Neural cell (in vitro differentiated cells): ENCODE data around the gene ABHD4. TPM values are rescaled to one million over a fixed set of nuclear protein-coding genes. Genes with fewer than 3 reads are reported as not detected.

ENCODE experiments used
- H2AFZ ChIP-seq: fragments of 200-600, 300-800 bp; sonication (generic), shearing (Covaris generic); 2 replicates; pipeline ENCODE4 v1.6.0; 2014; ENCODE audit warnings: low read depth, mild to moderate bottlenecking, antibody characterized with exemption, low read length, moderate library complexity
- H3F3A ChIP-seq: fragments of 200-600 bp; shearing (Covaris generic); 2 replicates; pipeline ENCODE4 v1.6.1; 2016; ENCODE audit warnings: mild to moderate bottlenecking, moderate library complexity, mixed read lengths, antibody characterized with exemption, low read length; ENCODE audit not compliant: insufficient read depth, poor library complexity, severe bottlenecking
- H3K27ac ChIP-seq: fragments of 200-600, 300-800 bp; sonication (generic), shearing (Covaris generic); 2 replicates; pipeline ENCODE4 v1.5.1; 2014; ENCODE audit warnings: mild to moderate bottlenecking, low read length, moderate library complexity
- H3K27me3 ChIP-seq: fragments of 300-800, 200-600 bp; sonication (generic), shearing (Covaris generic); 2 replicates; pipeline ENCODE4 v1.6.0; 2014; ENCODE audit warnings: mild to moderate bottlenecking, low read depth, low read length, moderate library complexity; ENCODE audit not compliant: insufficient read depth
- H3K36me3 ChIP-seq: fragments of 300-800, 200-600 bp; sonication (generic), shearing (Covaris generic); 2 replicates; pipeline ENCODE4 v1.5.1; 2014; ENCODE audit warnings: mild to moderate bottlenecking, antibody characterized with exemption, low read length, moderate library complexity; ENCODE audit not compliant: insufficient read depth
- H3K4me2 ChIP-seq: fragments of 300-800, 200-600 bp; sonication (generic), shearing (Covaris generic); 2 replicates; pipeline ENCODE4 v1.6.0; 2014; ENCODE audit warnings: mild to moderate bottlenecking, low read length
- H3K4me3 ChIP-seq: fragments of 300-800, 200-600 bp; sonication (generic), shearing (Covaris generic); 2 replicates; pipeline ENCODE4 v1.5.1; 2014; ENCODE audit warnings: mild to moderate bottlenecking, low read length, moderate library complexity
- H3K79me2 ChIP-seq: fragments of 200-600 bp; shearing (Covaris generic); replicated peaks from 2 replicates; pipeline ENCODE4 v1.6.0; 2014; ENCODE audit warnings: mild to moderate bottlenecking, low read length, moderate library complexity; ENCODE audit not compliant: insufficient read depth
- H3K9ac ChIP-seq: fragments of 300-800, 200-600 bp; sonication (generic), shearing (Covaris generic); 2 replicates; pipeline ENCODE4 v1.6.1; 2016; ENCODE audit warnings: mild to moderate bottlenecking, low read length, mixed read lengths
- H3K9me2 ChIP-seq: fragments of 200-600 bp; shearing (Covaris generic); 2 replicates; pipeline ENCODE4 v1.6.1; 2016; ENCODE audit warnings: mild to moderate bottlenecking, low read length, mixed read lengths; ENCODE audit not compliant: insufficient read depth
- H3K9me3 ChIP-seq: fragments of 200-600, 300-800 bp; sonication (generic), shearing (Covaris generic); 2 replicates; pipeline ENCODE4 v1.6.1; 2016; ENCODE audit warnings: mild to moderate bottlenecking, mixed run types, low read length, moderate library complexity, mixed read lengths
- H4K20me1 ChIP-seq: fragments of 200-600 bp; shearing (Covaris generic); 2 replicates; pipeline ENCODE4 v1.6.1; 2016; ENCODE audit warnings: mild to moderate bottlenecking, mixed run types; ENCODE audit not compliant: insufficient read depth
- EP300 ChIP-seq: fragments of 450-650 bp; conservative IDR thresholded peaks from 2 replicates; pipeline ENCODE4 v1.6.1; 2014; ENCODE audit warnings: antibody characterized with exemption, mild to moderate bottlenecking, moderate library complexity; ENCODE audit not compliant: poor library complexity, severe bottlenecking
- EZH2 ChIP-seq: fragments of 200-600, 300-800 bp; shearing (Covaris generic), sonication (generic); IDR thresholded peaks from 2 replicates; pipeline ENCODE4 v1.6.1; 2014; ENCODE audit warnings: antibody characterized with exemption, low read length, borderline replicate concordance, mild to moderate bottlenecking; ENCODE audit not compliant: insufficient read depth, poor library complexity, severe bottlenecking
- MXI1 ChIP-seq: fragments of 450-650 bp; conservative IDR thresholded peaks from 2 replicates; pipeline ENCODE4 v1.6.1; 2014; ENCODE audit warnings: antibody characterized with exemption, mild to moderate bottlenecking; ENCODE audit not compliant: poor library complexity, severe bottlenecking
- POLR2AphosphoS5 ChIP-seq: IDR thresholded peaks from 2 replicates; pipeline ENCODE4 v1.6.1; 2012
- RAD21 ChIP-seq: fragments of 450-650 bp; conservative IDR thresholded peaks from 2 replicates; pipeline ENCODE4 v1.6.1; 2014; ENCODE audit warnings: antibody characterized with exemption, mild to moderate bottlenecking, moderate library complexity
- SMC3 ChIP-seq: fragments of 450-650 bp; conservative IDR thresholded peaks from 2 replicates; pipeline ENCODE4 v1.6.1; 2014; ENCODE audit warnings: antibody characterized with exemption, mild to moderate bottlenecking, moderate library complexity; ENCODE audit not compliant: poor library complexity
- TAF1 ChIP-seq: IDR thresholded peaks from 2 replicates; pipeline ENCODE4 v1.6.1; 2012; ENCODE audit warnings: low read depth
- polyA plus RNA-seq: library from polyadenylated mRNA; depleted of rRNA; stranded (reverse); fragments of >200 nt; gene quantifications from 2 replicates; pipeline ENCODE4 v1.2.3, GENCODE V29; 2014
- TF ChIP-seq, protein P1 (sequence below): fragments of 450-650 bp; IDR thresholded peaks from 2 replicates; pipeline ENCODE4 v1.5.1; 2014; ENCODE audit warnings: antibody characterized with exemption, mild to moderate bottlenecking, moderate library complexity; ENCODE audit not compliant: poor library complexity, severe bottlenecking
- TF ChIP-seq, protein P2 (sequence below): IDR thresholded peaks from 2 replicates; pipeline ENCODE4 v1.6.1; 2012; ENCODE audit warnings: borderline replicate concordance

ABHD4 gene
- polyA plus RNA-seq, 1 donor from 2014 or later = 2.6 TPM

DNA sequence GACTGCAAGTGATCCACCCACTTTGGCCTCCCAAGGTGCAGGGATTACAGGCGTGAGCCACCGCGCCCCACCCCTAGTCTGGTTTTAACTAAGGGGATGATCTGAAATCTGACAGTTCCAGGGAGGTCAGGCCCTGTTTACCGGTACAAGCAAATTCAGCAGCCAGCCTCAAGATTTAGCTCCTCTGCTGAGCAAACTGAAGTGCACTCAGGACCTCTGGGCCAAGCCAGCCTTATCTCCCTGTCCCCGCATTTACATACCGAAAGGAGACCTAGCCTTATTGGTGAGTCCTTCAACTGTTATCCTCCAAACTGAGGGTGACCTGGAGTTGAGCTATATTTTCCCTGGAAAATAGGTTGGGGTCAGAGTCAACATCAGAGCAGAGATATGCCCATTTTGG, 835 bp upstream of the ABHD4 start:
- Histone ChIP-seq H3K79me2 (peaks cover 3% of the 10 kb centered on the region), H2AFZ (no peak overlapping the region), H3K27me3 (peaks cover 2% of the 10 kb centered on the region), H4K20me1 (no peaks in the 10 kb centered on the region), H3K9ac (no peak overlapping the region), H3K36me3 (peaks cover 4% of the 10 kb centered on the region), H3K4me3 (no peak overlapping the region), H3K27ac (no peak overlapping the region), H3K9me3 (no peaks in the 10 kb centered on the region), H3F3A (no peaks in the 10 kb centered on the region), H3K4me2 (no peak overlapping the region), H3K9me2 (no peaks in the 10 kb centered on the region)
- TF ChIP-seq TAF1 = no peak
- no peak for TF ChIP-seq EZH2
- no peak for TF ChIP-seq POLR2AphosphoS5
- TF ChIP-seq MXI1 = no peak
- TF ChIP-seq EP300 = no peak
- TF ChIP-seq, protein P1, sequence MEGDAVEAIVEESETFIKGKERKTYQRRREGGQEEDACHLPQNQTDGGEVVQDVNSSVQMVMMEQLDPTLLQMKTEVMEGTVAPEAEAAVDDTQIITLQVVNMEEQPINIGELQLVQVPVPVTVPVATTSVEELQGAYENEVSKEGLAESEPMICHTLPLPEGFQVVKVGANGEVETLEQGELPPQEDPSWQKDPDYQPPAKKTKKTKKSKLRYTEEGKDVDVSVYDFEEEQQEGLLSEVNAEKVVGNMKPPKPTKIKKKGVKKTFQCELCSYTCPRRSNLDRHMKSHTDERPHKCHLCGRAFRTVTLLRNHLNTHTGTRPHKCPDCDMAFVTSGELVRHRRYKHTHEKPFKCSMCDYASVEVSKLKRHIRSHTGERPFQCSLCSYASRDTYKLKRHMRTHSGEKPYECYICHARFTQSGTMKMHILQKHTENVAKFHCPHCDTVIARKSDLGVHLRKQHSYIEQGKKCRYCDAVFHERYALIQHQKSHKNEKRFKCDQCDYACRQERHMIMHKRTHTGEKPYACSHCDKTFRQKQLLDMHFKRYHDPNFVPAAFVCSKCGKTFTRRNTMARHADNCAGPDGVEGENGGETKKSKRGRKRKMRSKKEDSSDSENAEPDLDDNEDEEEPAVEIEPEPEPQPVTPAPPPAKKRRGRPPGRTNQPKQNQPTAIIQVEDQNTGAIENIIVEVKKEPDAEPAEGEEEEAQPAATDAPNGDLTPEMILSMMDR = no peak
- TF ChIP-seq, protein P2, sequence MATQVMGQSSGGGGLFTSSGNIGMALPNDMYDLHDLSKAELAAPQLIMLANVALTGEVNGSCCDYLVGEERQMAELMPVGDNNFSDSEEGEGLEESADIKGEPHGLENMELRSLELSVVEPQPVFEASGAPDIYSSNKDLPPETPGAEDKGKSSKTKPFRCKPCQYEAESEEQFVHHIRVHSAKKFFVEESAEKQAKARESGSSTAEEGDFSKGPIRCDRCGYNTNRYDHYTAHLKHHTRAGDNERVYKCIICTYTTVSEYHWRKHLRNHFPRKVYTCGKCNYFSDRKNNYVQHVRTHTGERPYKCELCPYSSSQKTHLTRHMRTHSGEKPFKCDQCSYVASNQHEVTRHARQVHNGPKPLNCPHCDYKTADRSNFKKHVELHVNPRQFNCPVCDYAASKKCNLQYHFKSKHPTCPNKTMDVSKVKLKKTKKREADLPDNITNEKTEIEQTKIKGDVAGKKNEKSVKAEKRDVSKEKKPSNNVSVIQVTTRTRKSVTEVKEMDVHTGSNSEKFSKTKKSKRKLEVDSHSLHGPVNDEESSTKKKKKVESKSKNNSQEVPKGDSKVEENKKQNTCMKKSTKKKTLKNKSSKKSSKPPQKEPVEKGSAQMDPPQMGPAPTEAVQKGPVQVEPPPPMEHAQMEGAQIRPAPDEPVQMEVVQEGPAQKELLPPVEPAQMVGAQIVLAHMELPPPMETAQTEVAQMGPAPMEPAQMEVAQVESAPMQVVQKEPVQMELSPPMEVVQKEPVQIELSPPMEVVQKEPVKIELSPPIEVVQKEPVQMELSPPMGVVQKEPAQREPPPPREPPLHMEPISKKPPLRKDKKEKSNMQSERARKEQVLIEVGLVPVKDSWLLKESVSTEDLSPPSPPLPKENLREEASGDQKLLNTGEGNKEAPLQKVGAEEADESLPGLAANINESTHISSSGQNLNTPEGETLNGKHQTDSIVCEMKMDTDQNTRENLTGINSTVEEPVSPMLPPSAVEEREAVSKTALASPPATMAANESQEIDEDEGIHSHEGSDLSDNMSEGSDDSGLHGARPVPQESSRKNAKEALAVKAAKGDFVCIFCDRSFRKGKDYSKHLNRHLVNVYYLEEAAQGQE = no peak
- TF ChIP-seq SMC3 = no peak
- TF ChIP-seq RAD21 = no peak

DNA sequence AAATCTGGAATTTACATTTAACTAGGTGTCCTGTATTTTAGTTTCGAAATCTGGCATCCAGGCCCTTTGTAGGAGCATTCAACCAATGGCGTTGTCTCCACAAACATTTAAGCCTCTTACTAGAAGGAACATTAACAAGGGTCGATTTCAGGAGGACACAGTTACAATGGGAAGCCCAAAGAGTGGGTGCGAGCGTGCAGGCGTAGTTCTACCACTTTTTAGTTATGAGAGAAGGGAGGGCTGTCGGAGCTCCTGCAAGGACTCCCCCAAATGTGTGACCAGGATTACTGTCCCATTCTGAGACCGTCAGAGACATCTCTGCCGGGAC, 365 bp upstream of the ABHD4 start:
- no peak overlapping the region for H3K27ac ChIP-seq
- no peaks in the 10 kb centered on the region for H3F3A ChIP-seq
- H3K27me3 ChIP-seq = peaks cover 2% of the 10 kb centered on the region
- no peaks in the 10 kb centered on the region for H4K20me1 ChIP-seq
- peak overlapping the region; percentile 16 for H2AFZ ChIP-seq
- peaks cover 3% of the 10 kb centered on the region for H3K79me2 ChIP-seq
- peaks cover 7% of the 10 kb centered on the region for H3K36me3 ChIP-seq
- H3K9ac ChIP-seq = peak overlapping the region; percentile 71
- no peaks in the 10 kb centered on the region for H3K9me3 ChIP-seq
- no peaks in the 10 kb centered on the region for H3K9me2 ChIP-seq
- peak overlapping the region; percentile 87 for H3K4me3 ChIP-seq
- TF ChIP-seq, protein P2 = no peak
- no peak for TF ChIP-seq TAF1
- TF ChIP-seq EP300 = no peak
- TF ChIP-seq MXI1 = no peak
- TF ChIP-seq, protein P1 = no peak
- TF ChIP-seq EZH2 = no peak
- no peak for TF ChIP-seq POLR2AphosphoS5
- no peak for TF ChIP-seq SMC3
- no peak for TF ChIP-seq RAD21
- peak overlapping the region; percentile 66 for H3K4me2 ChIP-seq
